Activated naive CD4-positive, alpha-beta T cell treated with anti-CD3 and anti-CD28 coated beads, Interleukin-2, amount 10 ng/mL, durations not matched to agents 5 hours and 36 hours (primary cell): Measurements from ENCODE around the gene MC1R. TPM values are rescaled to one million over a fixed set of nuclear protein-coding genes. Genes with fewer than 3 reads are reported as not detected.

ENCODE experiments used
- total RNA-seq, 2 experiments: library from RNA; stranded (reverse); gene quantifications; one replicate each; pipeline ENCODE4 v1.2.3, GENCODE V29; 2021

MC1R gene
- total RNA-seq, result 1 to 10 TPM; 4.7 to 4.9 TPM

DNA sequence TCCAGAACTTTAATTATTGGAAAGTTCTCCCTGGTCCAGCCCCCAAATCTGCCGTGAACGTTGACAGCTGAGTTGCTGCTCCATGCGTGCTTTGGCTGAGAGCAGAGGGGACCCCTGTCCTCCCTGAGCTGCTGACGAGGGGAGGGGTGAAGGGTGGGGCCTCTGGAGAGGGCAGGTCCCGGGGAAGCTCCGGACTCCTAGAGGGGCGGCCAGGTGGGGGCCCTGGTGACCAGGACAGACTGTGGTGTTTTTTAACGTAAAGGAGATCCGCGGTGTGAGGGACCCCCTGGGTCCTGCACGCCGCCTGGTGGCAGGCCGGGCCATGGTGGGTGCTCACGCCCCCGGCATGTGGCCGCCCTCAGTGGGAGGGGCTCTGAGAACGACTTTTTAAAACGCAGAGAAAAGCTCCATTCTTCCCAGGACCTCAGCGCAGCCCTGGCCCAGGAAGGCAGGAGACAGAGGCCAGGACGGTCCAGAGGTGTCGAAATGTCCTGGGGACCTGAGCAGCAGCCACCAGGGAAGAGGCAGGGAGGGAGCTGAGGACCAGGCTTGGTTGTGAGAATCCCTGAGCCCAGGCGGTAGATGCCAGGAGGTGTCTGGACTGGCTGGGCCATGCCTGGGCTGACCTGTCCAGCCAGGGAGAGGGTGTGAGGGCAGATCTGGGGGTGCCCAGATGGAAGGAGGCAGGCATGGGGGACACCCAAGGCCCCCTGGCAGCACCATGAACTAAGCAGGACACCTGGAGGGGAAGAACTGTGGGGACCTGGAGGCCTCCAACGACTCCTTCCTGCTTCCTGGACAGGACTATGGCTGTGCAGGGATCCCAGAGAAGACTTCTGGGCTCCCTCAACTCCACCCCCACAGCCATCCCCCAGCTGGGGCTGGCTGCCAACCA is at the start of gene MC1R:
MC1R (plus strand) TSS at position 410 of the 895 bp plus-strand sequence; CDS start at position 807, 397 bp downstream.

DNA sequence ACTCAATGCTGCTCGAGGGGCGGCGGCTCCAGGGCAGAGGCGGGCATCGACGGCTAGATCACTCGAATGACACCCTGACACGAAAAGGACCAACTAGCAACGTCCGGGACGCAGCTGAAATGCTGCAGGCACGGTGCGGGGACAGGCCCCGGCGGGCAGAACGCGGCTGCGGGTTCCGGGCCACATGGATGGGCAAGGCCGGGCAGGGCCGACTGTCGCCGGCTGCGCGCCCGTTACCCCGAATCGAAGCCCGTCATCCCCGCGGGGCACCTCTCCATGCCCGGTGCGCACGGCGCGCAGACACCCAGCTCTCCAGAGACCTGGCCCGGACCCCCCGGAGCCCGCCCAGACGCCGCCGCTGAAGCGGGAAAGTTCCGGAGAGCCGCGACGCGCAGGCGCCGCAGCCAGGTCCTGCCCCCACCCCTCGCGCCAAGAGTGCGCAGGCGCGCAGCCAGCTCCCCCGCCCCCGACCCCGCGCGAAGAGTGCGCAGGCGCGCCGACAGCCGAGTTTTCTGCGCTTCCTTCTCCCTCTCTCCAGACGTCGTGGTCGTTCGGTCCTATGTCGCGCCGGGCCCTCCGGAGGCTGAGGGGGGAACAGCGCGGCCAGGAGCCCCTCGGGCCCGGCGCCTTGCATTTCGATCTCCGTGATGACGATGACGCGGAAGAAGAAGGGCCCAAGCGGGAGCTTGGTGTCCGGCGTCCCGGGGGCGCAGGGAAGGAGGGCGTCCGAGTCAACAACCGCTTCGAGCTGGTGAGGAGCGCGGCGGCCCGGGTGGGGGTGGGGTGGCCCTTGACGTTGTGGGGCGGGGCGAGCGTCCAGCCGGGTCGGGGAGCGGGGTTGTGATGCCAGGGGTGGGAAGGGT is 45.3 kb upstream of the MC1R start, which contains the start of gene TCF25:
TCF25 (plus strand) TSS at position 484 of the 863 bp plus-strand sequence; CDS start at position 560, 76 bp downstream.

DNA sequence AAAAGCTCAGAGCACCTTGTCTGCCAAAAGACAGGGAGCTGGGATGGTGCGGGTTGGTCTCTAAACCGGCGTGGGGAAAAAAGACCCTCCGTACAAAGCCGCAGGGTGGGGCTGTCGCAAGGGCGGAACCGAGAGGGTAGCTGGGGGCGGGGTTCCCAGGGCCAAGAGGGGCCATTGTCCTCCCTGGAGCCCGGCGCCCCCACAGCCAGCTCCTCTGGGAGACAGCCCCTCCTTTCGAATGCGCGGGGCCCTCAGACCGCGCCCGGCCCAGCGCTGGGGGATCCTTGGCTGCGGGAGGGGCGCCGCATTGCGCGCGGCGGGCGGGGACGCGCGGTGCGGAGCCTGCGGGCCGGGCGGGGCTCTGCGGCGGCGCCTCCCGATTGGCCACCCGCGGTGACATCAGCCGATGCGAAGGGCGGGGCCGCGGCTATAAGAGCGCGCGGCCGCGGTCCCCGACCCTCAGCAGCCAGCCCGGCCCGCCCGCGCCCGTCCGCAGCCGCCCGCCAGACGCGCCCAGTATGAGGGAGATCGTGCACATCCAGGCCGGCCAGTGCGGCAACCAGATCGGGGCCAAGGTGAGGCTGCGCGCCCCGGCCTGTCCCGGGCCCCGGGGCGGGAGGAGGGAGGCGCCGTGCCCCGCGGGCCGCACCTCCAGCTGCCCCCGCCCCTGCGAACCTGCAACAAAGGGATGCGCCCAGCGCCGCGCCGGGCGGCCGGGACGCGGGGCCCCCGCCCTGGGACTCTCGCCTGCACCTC is 4.4 kb downstream of the MC1R start, which contains the start of gene TUBB3:
TUBB3 (plus strand) TSS at position 459 of the 756 bp plus-strand sequence; CDS start at position 519, 60 bp downstream.

Other genes starting within 250 kb of the MC1R start
- 100 to 1,000 TPM in 1 of 2 experiments, 10 to 100 TPM in 1; 92.6 to 111 TPM for gene CDK10, start 232.2 kb upstream of the MC1R start, total RNA-seq
- 10 to 100 TPM; 10.3 to 10.7 TPM for gene SPATA2L, start 217.2 kb upstream of the MC1R start, total RNA-seq
- 10 to 100 TPM; 10.2 to 12.6 TPM for gene VPS9D1, start 198.0 kb upstream of the MC1R start, total RNA-seq
- 10 to 100 TPM; 89.5 to 94.4 TPM for gene ZNF276, start 197.3 kb upstream of the MC1R start, total RNA-seq
- gene FANCA, start 102.2 kb upstream of the MC1R start, total RNA-seq, result 10 to 100 TPM; 69.3 to 76.2 TPM
- 1 to 10 TPM; 1.3 to 1.5 TPM for gene SPIRE2, start 90.4 kb upstream of the MC1R start, total RNA-seq
- gene TCF25, start 45.3 kb upstream of the MC1R start, total RNA-seq, result 100 to 1,000 TPM; 177 to 190 TPM
- under 1 TPM; 0.58 to 0.83 TPM for gene TUBB3, start 4.5 kb downstream of the MC1R start, total RNA-seq
- gene DEF8, start 29.9 kb downstream of the MC1R start, total RNA-seq, result 10 to 100 TPM; 38.0 to 40.8 TPM
- gene DBNDD1, start 100.6 kb downstream of the MC1R start, total RNA-seq, result under 1 TPM; 0.46 to 0.55 TPM
- not detected for gene PRDM7, start 158.5 kb downstream of the MC1R start, total RNA-seq